Vagina (tissue), 2 donors: ENCODE measurements around the gene C2orf80. TPM values are rescaled to one million over a fixed set of nuclear protein-coding genes. Genes with fewer than 3 reads are reported as not detected.

Experiments used
- DNase-seq, 2 donors: peaks; one replicate each; pipeline ENCODE4 v3.0.0-alpha.2; 2017; ENCODE audit errors: extremely low spot score in 2 of 2
- H3K27ac ChIP-seq: fragments of 200-600 bp; sonication (generic); one replicate; pipeline ENCODE4 v1.5.1; 2019
- H3K27me3 ChIP-seq: fragments of 200-600 bp; sonication (generic); one replicate; pipeline ENCODE4 v1.5.1; 2019
- H3K36me3 ChIP-seq, 2 donors: fragments of 200-600 bp; sonication (generic); one replicate each; pipeline ENCODE4 v1.5.1; 2017 to 2019
- H3K4me1 ChIP-seq: fragments of 200-600 bp; sonication (generic); one replicate; pipeline ENCODE4 v1.5.1; 2019
- H3K4me3 ChIP-seq, 2 donors: fragments of 200-600 bp; sonication (generic); 1 replicate in 1 of 2; 2 replicates in 1 of 2; pipeline ENCODE4 v1.5.1; 2016 to 2019
- H3K9me3 ChIP-seq: fragments of 200-600 bp; sonication (generic); one replicate; pipeline ENCODE4 v1.5.1; 2019
- CTCF ChIP-seq, 3 experiments: fragments of 450-650 bp in 2 of 3; fragments of 200-600 bp in 1 of 3; sonication (generic) in 1 of 3; IDR thresholded peaks; one replicate each; pipeline ENCODE4 v1.5.1; 2017 to 2019; ENCODE audit warnings: antibody characterized with exemption in 3 of 3, mild to moderate bottlenecking in 2 of 3, moderate library complexity in 2 of 3
- POLR2A ChIP-seq, 2 donors: fragments of 450-650 bp; IDR thresholded peaks; one replicate each; pipeline ENCODE4 v1.6.1; 2017; ENCODE audit warnings: antibody characterized with exemption in 2 of 2, mild to moderate bottlenecking in 2 of 2, moderate library complexity in 2 of 2
- POLR2AphosphoS5 ChIP-seq, 2 donors: sonication (generic); formaldehyde crosslinking; IDR thresholded peaks; one replicate each; pipeline ENCODE4 v1.9.0; 2017; ENCODE audit warnings: antibody characterized with exemption in 2 of 2, mild to moderate bottlenecking in 2 of 2, low read depth in 1 of 2; ENCODE audit not compliant: insufficient read depth in 1 of 2
- intact Hi-C: fragments of 100-400 bp; cut with DNase I; formaldehyde crosslinking; loops from one replicate; pipeline ENCODE4 v1.15.1; 2023
- total RNA-seq: library from RNA; depleted of rRNA; stranded (reverse); fragments of >200 nt; gene quantifications from one replicate; pipeline ENCODE4 v1.2.3, GENCODE V29; 2016

C2orf80 gene
- total RNA-seq, 1 donor from 2014 or later = not detected

GRCh38 chr2:208186893-208187292 is 2.9 kb downstream of the C2orf80 start:
- H3K4me1 ChIP-seq = no peaks in the 10 kb centered on the region
- intact Hi-C loops = no loop called here

DNA sequence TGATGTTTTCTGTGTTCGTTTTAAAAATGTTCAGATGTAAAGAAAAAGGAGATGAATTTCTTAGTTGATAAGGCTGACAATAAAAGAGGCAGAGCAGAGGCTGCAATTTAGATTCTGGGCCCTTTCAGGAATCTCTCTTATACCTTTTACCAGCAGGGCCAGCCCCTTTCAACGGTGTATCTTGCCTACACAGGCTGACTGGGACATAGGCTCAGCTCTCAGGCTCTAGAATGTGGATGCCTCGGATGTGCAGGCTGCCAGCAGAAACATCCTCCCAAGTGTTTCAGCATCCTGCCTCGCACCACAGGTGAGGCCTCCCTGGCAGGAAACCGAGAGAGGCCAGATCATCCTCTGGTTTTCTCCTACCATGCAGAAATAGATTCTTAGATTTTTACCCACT is 3.4 kb downstream of the C2orf80 start:
- DNase-seq = no peak
- Histone ChIP-seq H3K27me3 (no peaks in the 10 kb centered on the region), H3K4me3 (no peak overlapping the region), H3K4me1 (no peaks in the 10 kb centered on the region), H3K36me3 (no peaks in the 10 kb centered on the region), H3K27ac (no peak overlapping the region), H3K9me3 (no peaks in the 10 kb centered on the region)
- intact Hi-C loops = no loop called here
- TF ChIP-seq POLR2AphosphoS5 (IDR thresholded peaks at IDR 0.05; ENCODE audit: insufficient read depth in 1 of 2, low read depth in 1 of 2) = no peak
- no peak for TF ChIP-seq CTCF (IDR thresholded peaks at IDR 0.05)
- no peak for TF ChIP-seq POLR2A (IDR thresholded peaks at IDR 0.05)

More at GRCh38 chr2:208186893-208187292, 2.9 kb downstream of the C2orf80 start:
- Histone ChIP-seq H3K36me3 (no peaks in the 10 kb centered on the region), H3K4me3 (no peak overlapping the region), H3K27ac (no peak overlapping the region), H3K9me3 (no peaks in the 10 kb centered on the region), H3K27me3 (no peaks in the 10 kb centered on the region)
- TF ChIP-seq CTCF (IDR thresholded peaks at IDR 0.05) (no peak), POLR2AphosphoS5 (IDR thresholded peaks at IDR 0.05; ENCODE audit: insufficient read depth in 1 of 2, low read depth in 1 of 2) (no peak), POLR2A (IDR thresholded peaks at IDR 0.05) (no peak)
- no peak for DNase-seq

DNA sequence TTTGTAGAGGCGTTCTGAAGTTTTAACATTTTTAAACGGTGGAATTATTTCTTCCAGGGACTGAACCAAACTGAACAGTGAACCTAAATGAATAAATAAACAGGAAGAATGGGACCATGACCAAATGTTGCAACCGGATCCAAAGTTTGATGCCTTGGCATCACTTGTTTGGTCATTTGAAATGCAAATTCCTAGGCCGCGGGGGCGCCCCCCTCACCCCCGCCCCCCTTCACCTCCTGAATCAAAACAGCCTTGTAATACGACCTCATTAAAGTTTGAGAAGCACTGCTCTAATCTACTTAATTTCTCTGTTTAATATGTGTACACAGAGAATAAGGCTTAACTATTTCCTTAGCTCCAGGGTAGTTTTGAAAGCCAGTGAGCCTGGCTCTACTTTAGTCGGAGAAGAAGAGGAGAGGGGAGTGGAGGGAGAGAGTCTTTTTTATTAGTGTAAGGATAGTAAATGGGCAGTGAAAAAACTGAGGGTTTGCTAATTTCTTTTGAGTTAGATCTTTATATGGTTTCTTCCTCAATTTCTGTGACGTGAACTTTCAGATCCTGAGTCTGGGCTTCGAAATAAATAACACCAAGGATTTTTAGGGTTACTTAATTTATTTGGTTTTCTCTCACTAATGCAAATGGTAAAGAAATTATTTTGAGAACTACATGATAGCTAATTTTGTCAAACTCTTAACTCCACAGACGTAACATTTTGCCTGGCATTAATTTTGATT is 5.7 kb downstream of the C2orf80 start:
- H3K36me3 ChIP-seq = no peaks in the 10 kb centered on the region
- no peak overlapping the region for H3K27ac ChIP-seq
- H3K9me3 ChIP-seq = no peaks in the 10 kb centered on the region
- no peaks in the 10 kb centered on the region for H3K27me3 ChIP-seq
- DNase-seq = no peak
- no peak overlapping the region for H3K4me3 ChIP-seq
- intact Hi-C loops = no loop called here
- no peaks in the 10 kb centered on the region for H3K4me1 ChIP-seq
- TF ChIP-seq POLR2AphosphoS5 (IDR thresholded peaks at IDR 0.05; ENCODE audit: insufficient read depth in 1 of 2, low read depth in 1 of 2) (no peak), CTCF (IDR thresholded peaks at IDR 0.05) (no peak), POLR2A (IDR thresholded peaks at IDR 0.05) (no peak)

GRCh38 chr2:208183526-208183925 is 6.3 kb downstream of the C2orf80 start:
- H3K9me3 ChIP-seq = no peaks in the 10 kb centered on the region
- no peak for DNase-seq
- no peaks in the 10 kb centered on the region for H3K4me1 ChIP-seq
- no peaks in the 10 kb centered on the region for H3K36me3 ChIP-seq
- H3K27ac ChIP-seq = no peak overlapping the region
- TF ChIP-seq POLR2AphosphoS5 (IDR thresholded peaks at IDR 0.05; ENCODE audit: insufficient read depth in 1 of 2, low read depth in 1 of 2) = no peak
- TF ChIP-seq POLR2A (IDR thresholded peaks at IDR 0.05) = no peak
- TF ChIP-seq CTCF (IDR thresholded peaks at IDR 0.05) = no peak
- no peak overlapping the region for H3K4me3 ChIP-seq
- intact Hi-C loops = no loop called here
- H3K27me3 ChIP-seq = no peaks in the 10 kb centered on the region

DNA sequence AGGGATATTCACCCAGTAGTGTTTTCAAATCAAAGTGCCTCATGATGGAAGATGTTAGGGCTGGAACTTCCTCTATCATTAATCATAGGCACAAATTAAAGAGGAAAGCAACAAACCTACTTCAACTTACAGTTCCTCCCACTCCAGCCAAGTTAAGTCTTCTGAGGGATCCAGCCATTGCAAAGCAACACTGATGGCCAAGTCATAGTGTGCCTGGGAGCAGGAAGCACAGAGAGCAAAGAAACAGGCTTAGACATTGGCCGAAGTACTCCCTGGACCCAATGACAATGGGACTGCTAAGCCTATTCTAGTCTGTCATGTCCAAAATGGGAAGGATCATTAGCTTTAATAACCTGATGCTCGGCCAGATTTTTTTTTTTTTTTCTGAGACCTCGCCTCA is 7.0 kb downstream of the C2orf80 start:
- TF ChIP-seq POLR2A (IDR thresholded peaks at IDR 0.05) (no peak), CTCF (IDR thresholded peaks at IDR 0.05) (no peak), POLR2AphosphoS5 (IDR thresholded peaks at IDR 0.05; ENCODE audit: insufficient read depth in 1 of 2, low read depth in 1 of 2) (no peak)
- Histone ChIP-seq H3K27me3 (no peaks in the 10 kb centered on the region), H3K36me3 (no peaks in the 10 kb centered on the region), H3K27ac (no peak overlapping the region), H3K4me3 (no peak overlapping the region), H3K9me3 (no peaks in the 10 kb centered on the region), H3K4me1 (no peaks in the 10 kb centered on the region)
- DNase-seq = no peak
- intact Hi-C loops = no loop called here
